ENCODE results near the gene RPRD2.

RPRD2 gene

DNA sequence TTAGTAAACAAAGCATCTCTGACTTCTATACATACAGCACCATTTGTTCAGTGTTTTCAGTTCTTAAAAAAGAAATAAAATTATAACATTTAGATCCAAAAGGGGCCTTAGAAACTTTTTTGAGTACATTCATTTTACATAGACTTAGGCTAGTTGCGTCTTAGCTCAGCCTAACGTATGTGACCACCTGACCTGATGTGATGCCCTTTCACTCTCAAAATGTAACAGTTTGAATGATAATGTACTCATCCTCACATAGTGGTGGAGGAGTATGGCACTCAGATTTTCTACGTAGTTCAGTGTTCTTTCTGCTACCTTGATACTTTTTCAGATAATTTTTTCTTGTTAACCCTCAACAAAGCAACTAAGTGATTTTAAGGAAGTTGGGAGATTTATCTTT, 43.4 kb downstream of the RPRD2 start:
- Histone ChIP-seq H3F3A (ENCODE audit: control insufficient read depth, insufficient read depth) (peaks cover 2% of the 10 kb centered on the region; the same call in 1 of the 2 replicates), H3K4me2 (ENCODE audit: low read length) (no peak overlapping the region), H3K27me3 (ENCODE audit: control insufficient read depth, low read length) (no peaks in the 10 kb centered on the region), H4K20me1 (ENCODE audit: control insufficient read depth, insufficient read depth, low read depth, low read length) (peaks cover 29% of the 10 kb centered on the region), H3K9me2 (replicated peaks; ENCODE audit: control insufficient read depth, low read length) (no peaks in the 10 kb centered on the region), H3K79me2 (ENCODE audit: control insufficient read depth, low read length) (peaks cover 95% of the 10 kb centered on the region), H3K9me3 (ENCODE audit: control insufficient read depth, insufficient read depth, low read length) (no peaks in the 10 kb centered on the region), H3K4me3 (ENCODE audit: low read length) (no peak overlapping the region), H3K36me3 (ENCODE audit: control insufficient read depth, low read length) (peaks cover 11% of the 10 kb centered on the region; the same call in 1 of the 2 replicates), H3K4me1 (ENCODE audit: control insufficient read depth, low read length) (peaks cover 15% of the 10 kb centered on the region), H3K27ac (ENCODE audit: low read depth, low read length) (no peak overlapping the region)
- TF ChIP-seq EZH2phosphoT487 (IDR thresholded peaks at IDR 0.05; ENCODE audit: borderline replicate concordance, low read length) = no peak
- TF ChIP-seq, protein P1, sequence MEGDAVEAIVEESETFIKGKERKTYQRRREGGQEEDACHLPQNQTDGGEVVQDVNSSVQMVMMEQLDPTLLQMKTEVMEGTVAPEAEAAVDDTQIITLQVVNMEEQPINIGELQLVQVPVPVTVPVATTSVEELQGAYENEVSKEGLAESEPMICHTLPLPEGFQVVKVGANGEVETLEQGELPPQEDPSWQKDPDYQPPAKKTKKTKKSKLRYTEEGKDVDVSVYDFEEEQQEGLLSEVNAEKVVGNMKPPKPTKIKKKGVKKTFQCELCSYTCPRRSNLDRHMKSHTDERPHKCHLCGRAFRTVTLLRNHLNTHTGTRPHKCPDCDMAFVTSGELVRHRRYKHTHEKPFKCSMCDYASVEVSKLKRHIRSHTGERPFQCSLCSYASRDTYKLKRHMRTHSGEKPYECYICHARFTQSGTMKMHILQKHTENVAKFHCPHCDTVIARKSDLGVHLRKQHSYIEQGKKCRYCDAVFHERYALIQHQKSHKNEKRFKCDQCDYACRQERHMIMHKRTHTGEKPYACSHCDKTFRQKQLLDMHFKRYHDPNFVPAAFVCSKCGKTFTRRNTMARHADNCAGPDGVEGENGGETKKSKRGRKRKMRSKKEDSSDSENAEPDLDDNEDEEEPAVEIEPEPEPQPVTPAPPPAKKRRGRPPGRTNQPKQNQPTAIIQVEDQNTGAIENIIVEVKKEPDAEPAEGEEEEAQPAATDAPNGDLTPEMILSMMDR (IDR thresholded peaks at IDR 0.05; ENCODE audit: low read depth, low read length, poor library complexity, severe bottlenecking) = no peak

DNA sequence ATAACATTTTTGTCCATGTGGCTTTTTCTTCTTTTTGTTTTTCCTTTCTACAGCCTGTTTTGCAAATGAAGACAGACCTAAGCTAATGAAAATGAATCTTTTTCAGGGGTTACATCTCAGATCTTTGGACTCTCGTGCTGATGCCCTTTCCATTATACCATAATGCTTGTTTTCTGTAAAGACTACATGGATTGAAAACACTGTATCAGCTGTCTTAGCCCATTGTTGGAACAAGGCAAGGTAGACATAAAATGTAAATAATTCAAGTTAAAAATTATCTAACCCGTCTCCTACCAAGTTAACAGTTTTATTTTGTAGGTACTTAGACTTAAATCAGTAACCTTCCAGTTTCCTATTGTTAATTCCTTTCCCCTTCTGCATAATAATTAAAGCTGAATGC, 44.9 kb downstream of the RPRD2 start:
- peaks cover 89% of the 10 kb centered on the region for H3K79me2 ChIP-seq (ENCODE audit: control insufficient read depth, low read length)
- H3K36me3 ChIP-seq (ENCODE audit: control insufficient read depth, low read length) = peaks cover 11% of the 10 kb centered on the region; the same call in 1 of the 2 replicates
- H3F3A ChIP-seq (ENCODE audit: control insufficient read depth, insufficient read depth) = peaks cover 2% of the 10 kb centered on the region; the same call in 1 of the 2 replicates
- no peaks in the 10 kb centered on the region for H3K27me3 ChIP-seq (ENCODE audit: control insufficient read depth, low read length)
- no peak for TF ChIP-seq EZH2phosphoT487 (IDR thresholded peaks at IDR 0.05; ENCODE audit: borderline replicate concordance, low read length)
- H4K20me1 ChIP-seq (ENCODE audit: control insufficient read depth, insufficient read depth, low read depth, low read length) = peaks cover 20% of the 10 kb centered on the region
- no peak overlapping the region for H3K27ac ChIP-seq (ENCODE audit: low read depth, low read length)
- no peak overlapping the region for H3K4me3 ChIP-seq (ENCODE audit: low read length)
- H3K4me2 ChIP-seq (ENCODE audit: low read length) = no peak overlapping the region
- no peaks in the 10 kb centered on the region for H3K9me3 ChIP-seq (ENCODE audit: control insufficient read depth, insufficient read depth, low read length)
- H3K9me2 ChIP-seq (replicated peaks; ENCODE audit: control insufficient read depth, low read length) = no peaks in the 10 kb centered on the region
- peaks cover 15% of the 10 kb centered on the region for H3K4me1 ChIP-seq (ENCODE audit: control insufficient read depth, low read length)

DNA sequence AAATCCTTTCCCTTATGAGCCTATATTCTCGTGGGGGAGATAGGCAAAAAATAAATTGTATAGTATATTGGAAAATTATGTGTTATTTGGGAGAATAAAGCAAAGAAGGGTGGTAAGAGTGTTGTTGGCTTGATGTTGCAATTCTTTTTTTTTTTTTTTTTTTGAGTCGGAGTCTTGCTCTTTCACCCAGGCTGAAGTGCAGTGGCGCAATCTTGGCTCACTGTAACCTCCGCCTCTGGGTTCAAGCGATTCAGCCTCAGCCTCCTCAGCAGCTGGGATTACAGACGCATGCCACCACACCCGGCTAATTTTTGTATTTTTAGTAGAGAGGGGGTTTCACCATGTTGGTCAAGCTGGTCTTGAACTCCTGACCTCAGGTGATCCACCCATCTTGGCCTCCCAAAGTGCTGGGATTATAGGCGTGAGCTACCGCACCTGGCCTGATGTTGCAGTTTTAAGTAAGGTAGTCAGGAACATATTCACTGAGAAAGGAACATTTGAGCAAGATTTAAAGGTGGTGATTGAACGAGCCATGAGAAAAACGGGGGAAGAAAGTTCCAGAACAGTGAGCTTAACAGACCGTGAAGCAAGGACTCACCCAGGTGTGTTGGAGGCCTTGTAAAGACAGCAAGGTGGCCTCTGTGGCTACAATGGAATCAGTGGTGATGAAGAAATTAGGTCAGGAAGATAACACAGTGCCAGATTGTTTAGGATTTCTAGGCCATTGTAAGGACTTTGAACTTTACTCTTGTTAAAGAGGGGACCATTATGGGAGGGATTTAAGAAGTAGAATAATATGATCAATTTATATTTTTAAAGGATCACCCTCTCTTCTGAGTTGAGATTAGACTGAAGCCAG, 45.8 kb downstream of the RPRD2 start:
- no peak overlapping the region for H3K4me2 ChIP-seq (ENCODE audit: low read length)
- H4K20me1 ChIP-seq (ENCODE audit: control insufficient read depth, insufficient read depth, low read depth, low read length) = peaks cover 20% of the 10 kb centered on the region
- no peaks in the 10 kb centered on the region for H3K9me2 ChIP-seq (replicated peaks; ENCODE audit: control insufficient read depth, low read length)

More for the DNA sequence above, 45.8 kb downstream of the RPRD2 start:
- TF ChIP-seq EZH2phosphoT487 (IDR thresholded peaks at IDR 0.05; ENCODE audit: borderline replicate concordance, low read length) = no peak
- TF ChIP-seq, protein P1 (IDR thresholded peaks at IDR 0.05; ENCODE audit: low read depth, low read length, poor library complexity, severe bottlenecking) = no peak
- Histone ChIP-seq H3K27me3 (ENCODE audit: control insufficient read depth, low read length) (no peaks in the 10 kb centered on the region), H3K36me3 (ENCODE audit: control insufficient read depth, low read length) (peaks cover 11% of the 10 kb centered on the region; the same call in 1 of the 2 replicates), H3F3A (ENCODE audit: control insufficient read depth, insufficient read depth) (peaks cover 2% of the 10 kb centered on the region; the same call in 1 of the 2 replicates), H3K4me3 (ENCODE audit: low read length) (no peak overlapping the region), H3K79me2 (ENCODE audit: control insufficient read depth, low read length) (peaks cover 89% of the 10 kb centered on the region), H3K9me3 (ENCODE audit: control insufficient read depth, insufficient read depth, low read length) (no peaks in the 10 kb centered on the region), H3K4me1 (ENCODE audit: control insufficient read depth, low read length) (peaks cover 13% of the 10 kb centered on the region), H3K27ac (ENCODE audit: low read depth, low read length) (no peak overlapping the region)

All from DOHH2 (cell line).